ENCODE measurements around the gene FDXR. TPM values are rescaled to one million over a fixed set of nuclear protein-coding genes. Genes with fewer than 3 reads are reported as not detected.

FDXR gene
- total and polyA plus RNA-seq, 9 of the 15 experiments (the other 6 are each of a cell fraction or from before 2014, with no cell fraction given), result 0.89 to 70.7 (median 30.9) TPM

DNA sequence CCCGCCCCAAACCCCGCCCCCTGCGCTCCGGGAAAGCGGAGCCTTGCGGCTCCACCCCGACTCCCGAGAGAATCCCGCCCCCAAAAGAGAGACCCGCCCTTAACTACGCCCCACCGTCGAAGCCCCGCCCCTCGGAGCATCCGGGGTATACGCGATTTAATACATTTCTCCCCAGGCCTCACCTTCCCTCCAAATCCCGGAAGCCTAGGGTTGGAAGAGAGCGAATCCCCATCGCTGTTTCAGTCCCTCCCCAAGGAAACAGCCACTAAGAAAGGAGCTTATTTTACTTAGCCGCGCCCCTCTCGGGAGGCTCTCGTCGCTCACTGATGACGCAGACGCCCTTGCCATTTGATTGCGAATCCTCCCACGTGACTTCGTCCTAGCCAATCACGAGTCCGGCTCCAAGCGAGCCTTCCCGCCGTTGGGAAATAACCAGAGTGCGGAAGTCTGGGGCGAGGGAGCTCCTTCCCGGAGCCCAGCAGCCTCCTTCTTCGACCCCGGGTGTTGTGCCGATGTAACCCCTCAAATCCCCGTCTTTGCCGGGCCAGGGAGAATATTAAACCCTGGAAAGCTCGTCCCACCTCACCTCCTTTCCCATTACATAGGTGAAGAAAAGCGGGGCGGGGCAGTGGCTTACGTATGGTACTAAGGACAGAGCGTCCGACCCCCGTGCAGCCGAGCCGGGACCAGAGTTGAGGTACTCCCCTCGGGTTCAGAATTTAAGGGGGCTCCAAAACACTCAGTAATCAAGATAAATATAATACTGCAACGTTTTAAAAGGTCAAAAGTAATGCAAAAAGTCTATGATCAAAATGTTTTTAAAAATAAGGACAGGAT is 461 bp upstream of the FDXR start (continued):
- TF ChIP-seq, protein P1, sequence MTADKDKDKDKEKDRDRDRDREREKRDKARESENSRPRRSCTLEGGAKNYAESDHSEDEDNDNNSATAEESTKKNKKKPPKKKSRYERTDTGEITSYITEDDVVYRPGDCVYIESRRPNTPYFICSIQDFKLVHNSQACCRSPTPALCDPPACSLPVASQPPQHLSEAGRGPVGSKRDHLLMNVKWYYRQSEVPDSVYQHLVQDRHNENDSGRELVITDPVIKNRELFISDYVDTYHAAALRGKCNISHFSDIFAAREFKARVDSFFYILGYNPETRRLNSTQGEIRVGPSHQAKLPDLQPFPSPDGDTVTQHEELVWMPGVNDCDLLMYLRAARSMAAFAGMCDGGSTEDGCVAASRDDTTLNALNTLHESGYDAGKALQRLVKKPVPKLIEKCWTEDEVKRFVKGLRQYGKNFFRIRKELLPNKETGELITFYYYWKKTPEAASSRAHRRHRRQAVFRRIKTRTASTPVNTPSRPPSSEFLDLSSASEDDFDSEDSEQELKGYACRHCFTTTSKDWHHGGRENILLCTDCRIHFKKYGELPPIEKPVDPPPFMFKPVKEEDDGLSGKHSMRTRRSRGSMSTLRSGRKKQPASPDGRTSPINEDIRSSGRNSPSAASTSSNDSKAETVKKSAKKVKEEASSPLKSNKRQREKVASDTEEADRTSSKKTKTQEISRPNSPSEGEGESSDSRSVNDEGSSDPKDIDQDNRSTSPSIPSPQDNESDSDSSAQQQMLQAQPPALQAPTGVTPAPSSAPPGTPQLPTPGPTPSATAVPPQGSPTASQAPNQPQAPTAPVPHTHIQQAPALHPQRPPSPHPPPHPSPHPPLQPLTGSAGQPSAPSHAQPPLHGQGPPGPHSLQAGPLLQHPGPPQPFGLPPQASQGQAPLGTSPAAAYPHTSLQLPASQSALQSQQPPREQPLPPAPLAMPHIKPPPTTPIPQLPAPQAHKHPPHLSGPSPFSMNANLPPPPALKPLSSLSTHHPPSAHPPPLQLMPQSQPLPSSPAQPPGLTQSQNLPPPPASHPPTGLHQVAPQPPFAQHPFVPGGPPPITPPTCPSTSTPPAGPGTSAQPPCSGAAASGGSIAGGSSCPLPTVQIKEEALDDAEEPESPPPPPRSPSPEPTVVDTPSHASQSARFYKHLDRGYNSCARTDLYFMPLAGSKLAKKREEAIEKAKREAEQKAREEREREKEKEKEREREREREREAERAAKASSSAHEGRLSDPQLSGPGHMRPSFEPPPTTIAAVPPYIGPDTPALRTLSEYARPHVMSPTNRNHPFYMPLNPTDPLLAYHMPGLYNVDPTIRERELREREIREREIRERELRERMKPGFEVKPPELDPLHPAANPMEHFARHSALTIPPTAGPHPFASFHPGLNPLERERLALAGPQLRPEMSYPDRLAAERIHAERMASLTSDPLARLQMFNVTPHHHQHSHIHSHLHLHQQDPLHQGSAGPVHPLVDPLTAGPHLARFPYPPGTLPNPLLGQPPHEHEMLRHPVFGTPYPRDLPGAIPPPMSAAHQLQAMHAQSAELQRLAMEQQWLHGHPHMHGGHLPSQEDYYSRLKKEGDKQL (CRISPR knock-in tag; IDR thresholded peaks at IDR 0.05; ENCODE audit: borderline replicate concordance), result no peak
- TF ChIP-seq C11orf30 (IDR thresholded peaks at IDR 0.05; ENCODE audit: low read depth) (peak; percentile 92), ZNF76 (CRISPR knock-in tag; IDR thresholded peaks at IDR 0.05; ENCODE audit: borderline replicate concordance) (0 out of 2 replicates have a peak, but pooled peaks have one; percentile 22), ILF3 (IDR thresholded peaks at IDR 0.05; ENCODE audit: borderline replicate concordance) (no peak), ZSCAN29 (IDR thresholded peaks at IDR 0.05) (no peak), TAF9B (IDR thresholded peaks at IDR 0.05; ENCODE audit: partially characterized antibody) (peak; percentile 84), SMAD3 (CRISPR knock-in tag; conservative IDR thresholded peaks at IDR 0.05) (no peak; the same call in 1 of the 2 replicates), TEAD1 (CRISPR knock-in tag; IDR thresholded peaks at IDR 0.05) (peak in 1 of 2 experiments; percentile 53; a peak in 1 of 4 replicates), PTRF (tag; IDR thresholded peaks at IDR 0.05) (no peak), DIDO1 (tag; IDR thresholded peaks at IDR 0.05; ENCODE audit: low read depth) (peak; percentile 25; the same call in 1 of the 2 replicates), RFX1 (IDR thresholded peaks at IDR 0.05) (peak; percentile 46; the same call in 1 of the 2 replicates), GATA2 (CRISPR knock-in tag; IDR thresholded peaks at IDR 0.05) (no peak), BHLHE40 (IDR thresholded peaks at IDR 0.05; ENCODE audit: low read length) (peak; percentile 66), HMGN3 (IDR thresholded peaks at IDR 0.05; ENCODE audit: borderline replicate concordance, extremely low read depth, insufficient read length, low read depth, low read length) (no peak), ZBTB26 (CRISPR knock-in tag; IDR thresholded peaks at IDR 0.05) (0 out of 2 replicates have a peak, but pooled peaks have one; percentile 65)
- TF ChIP-seq, protein P2, sequence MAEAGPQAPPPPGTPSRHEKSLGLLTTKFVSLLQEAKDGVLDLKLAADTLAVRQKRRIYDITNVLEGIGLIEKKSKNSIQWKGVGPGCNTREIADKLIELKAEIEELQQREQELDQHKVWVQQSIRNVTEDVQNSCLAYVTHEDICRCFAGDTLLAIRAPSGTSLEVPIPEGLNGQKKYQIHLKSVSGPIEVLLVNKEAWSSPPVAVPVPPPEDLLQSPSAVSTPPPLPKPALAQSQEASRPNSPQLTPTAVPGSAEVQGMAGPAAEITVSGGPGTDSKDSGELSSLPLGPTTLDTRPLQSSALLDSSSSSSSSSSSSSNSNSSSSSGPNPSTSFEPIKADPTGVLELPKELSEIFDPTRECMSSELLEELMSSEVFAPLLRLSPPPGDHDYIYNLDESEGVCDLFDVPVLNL (CRISPR knock-in tag; IDR thresholded peaks at IDR 0.05; ENCODE audit: low read depth), result peak; percentile 96
- TF ChIP-seq, protein P3, sequence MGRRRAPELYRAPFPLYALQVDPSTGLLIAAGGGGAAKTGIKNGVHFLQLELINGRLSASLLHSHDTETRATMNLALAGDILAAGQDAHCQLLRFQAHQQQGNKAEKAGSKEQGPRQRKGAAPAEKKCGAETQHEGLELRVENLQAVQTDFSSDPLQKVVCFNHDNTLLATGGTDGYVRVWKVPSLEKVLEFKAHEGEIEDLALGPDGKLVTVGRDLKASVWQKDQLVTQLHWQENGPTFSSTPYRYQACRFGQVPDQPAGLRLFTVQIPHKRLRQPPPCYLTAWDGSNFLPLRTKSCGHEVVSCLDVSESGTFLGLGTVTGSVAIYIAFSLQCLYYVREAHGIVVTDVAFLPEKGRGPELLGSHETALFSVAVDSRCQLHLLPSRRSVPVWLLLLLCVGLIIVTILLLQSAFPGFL (CRISPR knock-in tag; IDR thresholded peaks at IDR 0.05), result no peak
